Measurements from ENCODE around the gene FOXS1.

Gene FOXS1

GRCh38 chr20:31860390-31861134, 15.2 kb upstream of the FOXS1 start:
- DNase-seq = peak; percentile 47

DNA sequence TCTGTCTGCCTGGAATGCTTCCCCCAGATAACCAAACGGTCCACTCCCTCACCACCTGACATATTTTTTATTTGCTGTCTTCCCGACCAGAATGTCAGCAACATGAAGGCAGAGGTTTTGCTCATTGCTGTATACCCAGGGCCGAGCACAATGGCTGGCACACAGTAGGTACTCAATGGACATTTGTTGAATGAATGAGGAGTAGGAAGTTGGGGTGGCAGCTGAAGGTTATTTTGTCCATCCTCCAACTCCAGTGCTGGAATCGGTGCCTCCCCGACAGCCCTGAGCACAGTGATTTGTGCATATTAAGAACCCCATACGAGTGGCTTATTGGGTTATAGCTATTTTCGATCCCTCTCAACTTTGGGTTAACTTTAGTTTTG, 14.6 kb upstream of the FOXS1 start:
- no peak for DNase-seq

GRCh38 chr20:31859266-31859997, 14.0 kb upstream of the FOXS1 start:
- DNase-seq = no peak

- no peak for DNase-seq
Observed at GRCh38 chr20:31858760-31859083, 13.3 kb upstream of the FOXS1 start.

DNA sequence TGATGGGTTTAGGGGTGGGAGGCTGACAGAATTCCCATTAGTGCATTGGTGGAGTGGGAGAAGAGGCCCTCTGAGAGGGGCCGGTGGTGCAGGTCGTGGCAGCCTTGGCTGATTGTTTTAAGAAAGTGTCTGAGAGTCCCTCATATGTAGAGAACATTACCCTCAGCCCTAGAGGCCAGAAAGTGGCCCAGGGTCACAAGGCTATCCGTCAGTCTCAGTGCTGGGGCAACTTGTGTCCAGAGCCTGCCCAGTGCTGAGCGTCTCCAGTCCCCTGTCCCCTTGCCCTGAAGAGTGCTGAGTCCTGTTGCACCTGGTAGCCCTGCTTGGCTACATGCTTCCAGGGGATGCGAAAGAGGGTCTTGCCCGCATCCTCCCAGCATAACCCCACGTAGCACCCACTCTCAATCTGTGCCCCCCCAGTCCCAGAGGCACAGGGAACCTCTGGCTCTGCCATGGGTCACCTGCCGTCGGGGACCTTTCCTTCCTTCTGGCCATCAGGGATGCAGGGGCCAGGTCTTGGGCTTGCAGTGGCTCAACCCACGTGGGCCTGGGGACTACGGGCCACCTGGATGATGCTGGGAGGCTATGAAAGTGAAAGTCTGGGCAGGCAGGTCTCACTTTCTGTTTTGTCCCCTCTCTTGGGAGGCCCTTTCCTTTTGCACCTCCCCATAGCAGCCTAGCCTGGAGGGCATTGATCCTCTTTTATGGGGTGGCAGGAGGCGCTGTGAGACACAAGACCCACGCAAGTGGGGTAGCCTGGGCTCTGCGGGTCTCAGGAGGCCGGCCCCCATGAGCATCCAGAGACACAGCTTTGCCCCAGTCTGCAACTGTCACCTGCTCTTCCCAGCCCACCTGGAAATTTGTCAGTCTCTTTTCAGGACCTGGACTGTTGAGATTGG, 12.7 kb upstream of the FOXS1 start:
- DNase-seq = no peak

GRCh38 chr20:31856516-31856915, 11.1 kb upstream of the FOXS1 start:
- DNase-seq = no peak

GRCh38 chr20:31853481-31853880, 8.1 kb upstream of the FOXS1 start:
- DNase-seq = no peak

GRCh38 chr20:31851240-31851955, 6.0 kb upstream of the FOXS1 start:
- no peak for DNase-seq

DNA sequence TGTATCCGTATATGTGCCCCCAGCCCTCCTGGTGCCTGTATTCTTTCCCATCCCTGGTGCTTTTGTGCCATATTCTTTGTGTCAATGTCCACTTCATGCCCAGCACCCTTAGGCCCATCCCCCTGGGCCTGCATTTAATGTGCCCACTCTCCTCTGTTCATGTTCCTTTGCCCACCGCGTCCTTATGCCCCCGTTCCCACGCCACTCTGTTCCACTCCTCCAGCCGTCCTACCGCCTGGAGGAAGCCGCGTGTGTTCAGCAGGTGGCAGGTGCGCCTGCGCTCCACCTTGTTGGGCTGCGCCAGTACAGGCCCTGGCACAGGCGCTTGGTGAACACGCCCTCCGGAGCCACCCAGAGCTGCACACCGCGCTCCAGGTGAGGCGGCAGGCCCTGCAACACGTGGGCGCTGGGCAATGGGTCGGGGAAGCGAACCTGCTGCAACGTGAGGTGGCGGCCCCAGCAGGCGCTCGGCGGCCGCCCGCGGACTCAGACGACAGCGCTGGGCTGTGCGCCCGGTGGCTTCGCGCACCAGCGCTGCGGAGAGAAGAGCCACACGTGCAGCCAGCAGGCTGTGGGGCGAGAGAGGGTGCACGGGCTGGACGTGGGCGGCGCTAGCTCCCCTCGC, 4.0 kb upstream of the FOXS1 start:
- DNase-seq = no peak

GRCh38 chr20:31848088-31848999, 2.9 kb upstream of the FOXS1 start:
- DNase-seq = no peak

GRCh38 chr20:31846793-31847138, 1.4 kb upstream of the FOXS1 start:
- no peak for DNase-seq

DNA sequence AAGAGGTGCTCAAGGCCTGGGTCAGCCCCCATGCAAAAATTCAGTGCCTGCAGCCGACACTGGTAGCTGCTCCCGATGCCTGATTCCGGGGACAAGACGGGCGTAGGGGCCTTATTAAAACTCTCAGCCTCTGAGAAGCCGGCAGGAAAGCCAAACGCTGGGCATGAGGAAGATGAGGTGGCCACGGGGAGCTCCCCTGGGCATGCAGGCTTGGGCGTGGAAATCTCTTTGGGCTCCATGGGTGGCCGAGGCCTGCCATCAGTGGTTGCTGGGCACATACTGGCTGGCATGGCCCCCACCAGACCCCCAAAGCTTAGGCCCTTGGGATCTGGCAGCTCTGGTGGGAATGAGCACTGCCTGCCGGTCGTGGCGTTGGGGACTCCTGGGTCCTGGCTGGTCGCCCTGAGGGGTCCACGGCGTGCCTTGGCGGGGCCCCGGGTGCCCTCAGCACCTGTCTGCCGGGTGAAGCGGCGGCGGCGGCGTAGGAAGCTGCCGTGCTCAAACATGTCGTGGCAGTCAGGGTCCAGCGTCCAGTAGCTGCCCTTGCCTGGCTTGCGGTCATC, 586 bp downstream of the FOXS1 start:
- no peak for DNase-seq

GRCh38 chr20:31843881-31844280, 1.5 kb downstream of the FOXS1 start:
- DNase-seq = no peak

DNA sequence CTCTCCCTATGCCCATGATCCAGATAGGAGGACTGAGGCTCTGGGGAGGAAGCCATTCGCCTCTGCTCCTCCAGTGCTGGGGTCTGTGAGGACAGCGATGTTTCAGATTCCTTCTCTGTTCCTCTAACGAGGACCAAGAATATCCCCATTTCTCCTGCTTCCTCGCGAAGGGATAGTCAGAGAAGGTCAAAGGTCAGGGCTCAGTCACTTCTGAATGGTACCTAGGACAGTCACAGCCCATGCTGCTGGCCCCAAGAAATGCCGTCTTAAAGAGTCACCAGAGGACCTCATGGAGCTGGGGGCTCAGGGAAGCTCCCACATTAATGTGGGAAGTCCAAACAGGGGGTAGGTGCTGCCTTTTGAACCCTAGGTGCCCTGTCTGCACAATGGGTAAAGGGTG, 2.1 kb downstream of the FOXS1 start:
- no peak for DNase-seq

DNA sequence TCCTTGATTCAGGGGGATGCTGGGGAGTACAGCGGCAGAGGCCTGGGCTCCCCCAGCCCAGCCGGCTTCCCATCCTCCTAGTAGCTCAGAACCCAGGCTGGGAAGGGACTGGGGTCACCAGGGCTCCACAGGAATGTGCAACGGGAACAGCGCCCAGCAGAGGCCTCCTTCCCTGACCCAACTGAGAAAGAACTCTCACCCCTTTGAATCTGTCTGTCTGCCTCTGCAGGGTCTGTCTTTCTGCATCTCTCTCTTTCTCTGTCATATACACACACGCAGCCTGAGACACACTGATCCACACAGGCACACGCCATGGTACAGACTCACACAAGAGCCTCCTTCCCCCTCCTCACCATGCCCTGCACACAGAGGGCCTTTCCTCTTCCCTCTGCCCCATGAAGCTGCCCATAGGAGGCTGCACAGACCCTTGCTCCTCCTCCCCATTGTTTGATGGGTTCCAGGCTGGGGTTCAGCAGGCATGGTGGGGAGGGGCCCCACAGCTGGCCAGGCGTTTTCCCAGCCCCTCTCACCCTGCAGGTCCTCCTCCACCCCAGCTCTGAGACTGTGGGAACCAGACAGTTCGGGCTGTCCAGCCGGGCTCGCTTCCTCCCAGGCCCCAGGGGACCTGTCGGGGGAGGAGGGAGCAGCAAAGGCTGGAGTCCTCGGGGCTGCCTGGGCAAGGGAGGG, 2.8 kb downstream of the FOXS1 start:
- peak; percentile 78 for DNase-seq

DNA sequence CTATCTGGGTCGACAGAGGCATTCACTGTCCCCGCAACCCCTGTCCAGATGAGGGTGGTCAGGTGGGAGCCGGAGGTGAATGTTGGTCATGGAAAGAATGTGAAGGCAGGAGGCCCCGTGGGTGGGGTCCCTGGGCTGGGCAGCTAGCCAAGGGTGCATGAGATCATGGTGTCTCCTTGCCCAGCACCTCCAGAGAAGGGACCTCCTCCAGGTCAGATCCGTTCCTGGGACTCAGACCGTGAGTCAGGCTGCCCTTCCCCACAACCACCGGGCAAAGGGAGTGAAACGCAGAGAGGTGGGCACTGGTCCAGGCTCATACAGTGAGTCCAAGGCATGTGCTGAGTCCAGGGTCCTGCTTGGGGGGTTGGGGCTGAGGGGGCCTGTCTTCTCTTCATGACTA, 3.5 kb downstream of the FOXS1 start:
- peak; percentile 78 for DNase-seq

- DNase-seq = no peak
Observed at GRCh38 chr20:31840906-31841816, 4.2 kb downstream of the FOXS1 start.

- DNase-seq = peak; percentile 47
Observed at GRCh38 chr20:31839782-31840487, 5.5 kb downstream of the FOXS1 start.
